GM19193 (cell line): ENCODE data around the gene LIMCH1.

Experiments used
- POLR2A ChIP-seq: IDR thresholded peaks from 4 replicates; pipeline ENCODE4 v1.6.1; 2011; ENCODE audit not compliant: insufficient read depth, insufficient read length; ENCODE audit errors: extremely low read depth

The LIMCH1 gene

DNA sequence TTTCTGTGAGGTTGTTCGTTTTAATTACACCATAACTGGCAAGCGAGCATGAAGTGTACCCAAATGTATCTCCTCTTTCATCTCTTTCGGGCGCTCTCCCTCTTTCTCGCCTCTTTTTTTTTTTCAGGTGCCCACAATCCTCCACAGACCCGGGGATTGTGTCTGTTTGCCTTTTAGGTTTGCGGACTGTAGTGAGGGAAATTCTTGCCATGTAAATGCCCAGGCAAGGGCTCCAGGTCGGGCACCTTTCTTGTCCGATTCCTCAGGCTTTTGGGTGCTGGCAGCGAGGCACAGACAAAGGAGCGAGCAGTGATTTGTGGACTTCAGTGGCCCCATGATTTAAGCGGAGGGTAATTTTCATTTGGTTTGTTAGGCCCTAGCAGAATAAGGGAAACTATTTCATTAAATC, 211.7 kb downstream of the LIMCH1 start:
- TF ChIP-seq POLR2A: no peak
